Measurements from ENCODE around the gene STAC2. TPM values are rescaled to one million over a fixed set of nuclear protein-coding genes. Genes with fewer than 3 reads are reported as not detected.

STAC2 gene
- total RNA-seq, 1 experiment from 2014 or later, result 1.2 TPM

GRCh38 chr17:39200070-39200879, 25.5 kb downstream of the STAC2 start, which contains the start of gene RPL19:
Gene RPL19 (plus strand): TSS chr17:39200283. CDS start chr17:39200345, 62 bp downstream.
- Mint-ChIP-seq H3K36me3 (ENCODE audit: insufficient read depth, unreplicated experiment) (peaks cover 59% of the 10 kb centered on the region), H3K4me1 (ENCODE audit: insufficient read depth, unreplicated experiment) (peaks cover 22% of the 10 kb centered on the region)
- POLR2A ChIA-PET, result interaction anchor here (0.6 to 2.6 kb wide), 40 partner anchors 9 to 539 kb away, joined by 3 to 35 read pairs (median 5); partner anchors contain the start of genes FBXL20, FBXO47, MLLT6 and PGAP3

DNA sequence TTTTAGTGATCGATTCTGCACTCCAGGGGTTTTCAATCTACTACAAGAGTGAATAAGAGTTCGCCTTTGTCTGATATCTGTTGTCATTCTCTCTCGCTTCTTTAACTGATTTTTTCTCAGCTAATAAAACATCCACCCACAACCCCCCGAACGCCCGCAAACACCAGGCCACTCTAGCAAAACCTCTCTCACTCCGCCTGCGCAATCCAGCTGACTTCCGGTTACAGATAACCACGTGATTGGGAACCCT, 26.0 kb downstream of the STAC2 start:
- H3K9me3 Mint-ChIP-seq (ENCODE audit: unreplicated experiment), result no peaks in the 10 kb centered on the region
- intact Hi-C loops (cut with micrococcal nuclease), result loop anchor here (5.0 kb wide), 1 partner anchor 37 kb away; no protein-coding TSS in a partner anchor
- POLR2A ChIA-PET, result interaction anchor here (0.6 to 2.6 kb wide), 41 partner anchors 9 to 539 kb away, joined by 3 to 35 read pairs (median 5); partner anchors contain the start of genes FBXL20, FBXO47, MLLT6 and PGAP3
- CTCF ChIA-PET, result interaction anchor here (1.0 to 13.7 kb wide), 3 partner anchors 9 to 45 kb away, joined by 4 to 485 read pairs (median 5); no protein-coding TSS in a partner anchor
- TF ChIP-seq, protein P1, sequence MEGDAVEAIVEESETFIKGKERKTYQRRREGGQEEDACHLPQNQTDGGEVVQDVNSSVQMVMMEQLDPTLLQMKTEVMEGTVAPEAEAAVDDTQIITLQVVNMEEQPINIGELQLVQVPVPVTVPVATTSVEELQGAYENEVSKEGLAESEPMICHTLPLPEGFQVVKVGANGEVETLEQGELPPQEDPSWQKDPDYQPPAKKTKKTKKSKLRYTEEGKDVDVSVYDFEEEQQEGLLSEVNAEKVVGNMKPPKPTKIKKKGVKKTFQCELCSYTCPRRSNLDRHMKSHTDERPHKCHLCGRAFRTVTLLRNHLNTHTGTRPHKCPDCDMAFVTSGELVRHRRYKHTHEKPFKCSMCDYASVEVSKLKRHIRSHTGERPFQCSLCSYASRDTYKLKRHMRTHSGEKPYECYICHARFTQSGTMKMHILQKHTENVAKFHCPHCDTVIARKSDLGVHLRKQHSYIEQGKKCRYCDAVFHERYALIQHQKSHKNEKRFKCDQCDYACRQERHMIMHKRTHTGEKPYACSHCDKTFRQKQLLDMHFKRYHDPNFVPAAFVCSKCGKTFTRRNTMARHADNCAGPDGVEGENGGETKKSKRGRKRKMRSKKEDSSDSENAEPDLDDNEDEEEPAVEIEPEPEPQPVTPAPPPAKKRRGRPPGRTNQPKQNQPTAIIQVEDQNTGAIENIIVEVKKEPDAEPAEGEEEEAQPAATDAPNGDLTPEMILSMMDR (IDR thresholded peaks at IDR 0.05; ENCODE audit: unreplicated experiment), result no peak
- no TSS peak for BruUV-seq (replicated peaks)
- peak overlapping the region; percentile 100 for H3K27ac Mint-ChIP-seq (ENCODE audit: low read depth, unreplicated experiment)
- H3K4me1 Mint-ChIP-seq (ENCODE audit: insufficient read depth, unreplicated experiment), result peaks cover 22% of the 10 kb centered on the region
- peak; percentile 95 for DNase-seq (ENCODE audit: unreplicated experiment)
- H3K4me3 Mint-ChIP-seq (ENCODE audit: unreplicated experiment), result peak overlapping the region; percentile 90
- no peaks in the 10 kb centered on the region for H3K27me3 Mint-ChIP-seq (ENCODE audit: insufficient read depth, unreplicated experiment)
- peaks cover 53% of the 10 kb centered on the region for H3K36me3 Mint-ChIP-seq (ENCODE audit: insufficient read depth, unreplicated experiment)

More at GRCh38 chr17:39200070-39200879, 25.5 kb downstream of the STAC2 start, which contains the start of gene RPL19:
- H3K27ac Mint-ChIP-seq (ENCODE audit: low read depth, unreplicated experiment), result peak within 1 kb of the TSS; percentile 100
- H3K27me3 Mint-ChIP-seq (ENCODE audit: insufficient read depth, unreplicated experiment), result no peaks in the 10 kb centered on the region
- TF ChIP-seq, protein P1 (IDR thresholded peaks at IDR 0.05; ENCODE audit: unreplicated experiment), result no peak
- BruUV-seq (replicated peaks), result TSS peak; percentile 12
- CTCF ChIA-PET, result interaction anchor here (0.6 to 13.7 kb wide), 4 partner anchors 9 to 46 kb away, joined by 3 to 485 read pairs (median 4); no protein-coding TSS in a partner anchor
- DNase-seq (ENCODE audit: unreplicated experiment), result no peak
- H3K4me3 Mint-ChIP-seq (ENCODE audit: unreplicated experiment), result peak within 1 kb of the TSS; percentile 90
- intact Hi-C loops (cut with micrococcal nuclease), result no loop called here
- no peaks in the 10 kb centered on the region for H3K9me3 Mint-ChIP-seq (ENCODE audit: unreplicated experiment)

- H3K4me1 Mint-ChIP-seq (ENCODE audit: insufficient read depth, unreplicated experiment), result peaks cover 22% of the 10 kb centered on the region
- peak overlapping the region; percentile 73 for H3K4me3 Mint-ChIP-seq (ENCODE audit: unreplicated experiment)
- DNase-seq (ENCODE audit: unreplicated experiment), result no peak
- H3K9me3 Mint-ChIP-seq (ENCODE audit: unreplicated experiment), result no peaks in the 10 kb centered on the region
- CTCF ChIA-PET, result interaction anchor here (13.7 kb wide), 1 partner anchor 42 kb away, joined by 485 read pairs; no protein-coding TSS in a partner anchor
- no peaks in the 10 kb centered on the region for H3K27me3 Mint-ChIP-seq (ENCODE audit: insufficient read depth, unreplicated experiment)
- BruUV-seq (replicated peaks), result no TSS peak
- intact Hi-C loops (cut with micrococcal nuclease), result loop anchor here (5.0 kb wide), 1 partner anchor 36 kb away; no protein-coding TSS in a partner anchor
- H3K36me3 Mint-ChIP-seq (ENCODE audit: insufficient read depth, unreplicated experiment), result peaks cover 38% of the 10 kb centered on the region
- TF ChIP-seq, protein P1 (IDR thresholded peaks at IDR 0.05; ENCODE audit: unreplicated experiment), result no peak
- POLR2A ChIA-PET, result interaction anchor here (0.6 to 2.6 kb wide), 2 partner anchors 35 to 45 kb away, joined by 3 to 35 read pairs; no protein-coding TSS in a partner anchor
- no peak overlapping the region for H3K27ac Mint-ChIP-seq (ENCODE audit: low read depth, unreplicated experiment)
These were observed 27.6 kb downstream of the STAC2 start for GRCh38 chr17:39198186-39198566.

Measured in MCF 10A (cell line).